HG03097 (cell line): Measurements from ENCODE around the gene SMIM33.
A peak's percentile ranks its signal among the peaks of the same experiment; 100 is the strongest.
"Not testable (repeated sequence)": the region's sequence is repeated elsewhere in the genome, so short reads cannot be mapped to it uniquely, and the experiment has no call there.

ENCODE experiments used
- ATAC-seq: cut with Tn5 transposase; IDR thresholded peaks from one replicate; pipeline ENCODE4 v1.9.1; 2021; ENCODE audit not compliant: unreplicated experiment, low FRiP score

The SMIM33 gene

GRCh38 chr5:139470821-139471300, at the start of gene SMIM33:
SMIM33 (plus strand) TSS chr5:139471004; CDS start chr5:139471122, 118 bp downstream.
- ATAC-seq, result no peak

GRCh38 chr5:139422307-139422893, 48.4 kb upstream of the SMIM33 start:
- no peak for ATAC-seq

GRCh38 chr5:139425497-139425896, 45.3 kb upstream of the SMIM33 start:
- ATAC-seq, result no peak

- ATAC-seq, result no peak
Measured at GRCh38 chr5:139426203-139426885, 44.5 kb upstream of the SMIM33 start.

- ATAC-seq, result no peak
Measured at GRCh38 chr5:139430015-139430414, 40.8 kb upstream of the SMIM33 start.

GRCh38 chr5:139431706-139432105, 39.1 kb upstream of the SMIM33 start:
- no peak for ATAC-seq

GRCh38 chr5:139435676-139436075, 35.1 kb upstream of the SMIM33 start:
- no peak for ATAC-seq

- no peak for ATAC-seq
Measured at GRCh38 chr5:139438707-139439012, 32.1 kb upstream of the SMIM33 start.

GRCh38 chr5:139439013-139439903, 31.5 kb upstream of the SMIM33 start, which contains the start of gene DNAJC18:
DNAJC18 (minus strand) TSS chr5:139439525; CDS start chr5:139439445, 80 bp downstream.
- peak; percentile 82 for ATAC-seq

GRCh38 chr5:139440416-139440815, 30.4 kb upstream of the SMIM33 start:
- not testable (repeated sequence) for ATAC-seq

- no peak for ATAC-seq
Measured at GRCh38 chr5:139443831-139444453, 26.9 kb upstream of the SMIM33 start.

- ATAC-seq, result no peak
Measured at GRCh38 chr5:139445325-139446170, 25.3 kb upstream of the SMIM33 start.

- ATAC-seq, result no peak
Measured at GRCh38 chr5:139446956-139447779, 23.6 kb upstream of the SMIM33 start.

GRCh38 chr5:139451176-139451575, 19.6 kb upstream of the SMIM33 start:
- no peak for ATAC-seq

GRCh38 chr5:139451878-139452660, 18.7 kb upstream of the SMIM33 start:
- ATAC-seq, result no peak

- ATAC-seq, result no peak
Measured at GRCh38 chr5:139453683-139454567, 16.9 kb upstream of the SMIM33 start.

- no peak for ATAC-seq
Measured at GRCh38 chr5:139454568-139455290, 16.1 kb upstream of the SMIM33 start.
